Daoy (cell line): ENCODE measurements around the gene SLC35G3. TPM values are rescaled to one million over a fixed set of nuclear protein-coding genes. Genes with fewer than 3 reads are reported as not detected.
A peak's percentile ranks its signal among the peaks of the same experiment; 100 is the strongest.
"Not testable (repeated sequence)": the region's sequence is repeated elsewhere in the genome, so short reads cannot be mapped to it uniquely, and the experiment has no call there.

Experiments used
- DNase-seq: peaks from one replicate; pipeline ENCODE4 v3.0.0-alpha.2; 2015; ENCODE audit warnings: low read depth
- total RNA-seq: library from RNA; depleted of rRNA; stranded (reverse); fragments of >200 nt; shearing (Covaris generic); gene quantifications from 2 replicates; pipeline ENCODE4 v1.2.3, GENCODE V29; 2014

Gene SLC35G3
- total RNA-seq, 1 experiment from 2014 or later, result not detected

- DNase-seq, result no peak
Measured at GRCh38 chr17:35210741-35211140, 16.5 kb upstream of the SLC35G3 start.

DNA sequence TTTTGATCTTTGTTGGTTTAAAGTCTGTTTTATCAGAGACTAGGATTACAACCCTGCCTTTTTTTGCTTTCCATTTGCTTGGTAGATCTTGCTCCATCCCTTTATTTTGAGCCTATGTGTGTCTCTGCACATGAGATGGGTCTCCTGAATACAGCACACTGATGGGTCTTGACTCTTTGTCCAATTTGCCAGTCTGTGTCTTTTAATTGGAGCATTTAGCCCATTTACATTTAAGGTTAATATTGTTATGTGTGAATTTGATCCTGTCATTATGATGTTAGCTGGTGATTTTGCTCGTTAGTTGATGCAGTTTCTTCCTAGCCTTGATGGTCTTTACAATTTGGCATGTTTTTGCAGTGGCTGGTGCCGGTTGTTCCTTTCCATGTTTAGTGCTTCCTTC, 8.4 kb upstream of the SLC35G3 start:
- DNase-seq, result not testable (repeated sequence)

- not testable (repeated sequence) for DNase-seq
Measured at GRCh38 chr17:35195062-35195461, 869 bp upstream of the SLC35G3 start.

GRCh38 chr17:35192708-35193107, 1.5 kb downstream of the SLC35G3 start:
- DNase-seq, result no peak

DNA sequence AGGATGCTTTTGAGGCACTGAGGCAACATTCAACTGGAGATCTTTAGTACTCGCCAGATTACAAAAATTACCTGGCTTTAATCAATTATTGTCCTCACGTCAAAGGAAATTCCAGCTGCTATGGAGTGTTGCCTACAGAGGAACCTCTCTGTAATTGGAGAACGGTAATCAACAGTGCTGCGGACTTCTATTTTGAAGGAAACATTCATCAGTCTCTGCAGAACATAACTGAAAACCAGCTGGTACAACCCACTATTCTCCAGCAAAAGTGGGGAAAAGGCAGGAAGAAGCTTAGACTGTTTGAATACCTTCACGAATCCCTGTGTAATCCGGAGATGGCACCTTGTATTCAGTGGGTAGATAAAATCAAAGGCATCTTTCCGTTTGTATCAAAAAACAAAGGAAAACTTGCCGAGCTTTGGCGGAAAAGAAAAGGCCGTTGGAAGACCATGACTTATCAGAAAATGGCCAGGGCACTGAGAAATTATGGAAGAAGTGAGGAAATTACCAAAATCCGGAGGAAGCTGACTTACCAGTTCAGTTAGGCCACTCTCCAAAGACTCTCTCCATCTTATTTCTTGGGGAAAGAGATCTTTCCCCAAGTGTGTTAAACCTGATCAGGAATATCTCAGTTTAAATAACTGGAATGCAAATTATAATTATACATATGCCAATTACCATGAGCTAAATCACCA, 3.0 kb downstream of the SLC35G3 start:
- DNase-seq, result no peak

DNA sequence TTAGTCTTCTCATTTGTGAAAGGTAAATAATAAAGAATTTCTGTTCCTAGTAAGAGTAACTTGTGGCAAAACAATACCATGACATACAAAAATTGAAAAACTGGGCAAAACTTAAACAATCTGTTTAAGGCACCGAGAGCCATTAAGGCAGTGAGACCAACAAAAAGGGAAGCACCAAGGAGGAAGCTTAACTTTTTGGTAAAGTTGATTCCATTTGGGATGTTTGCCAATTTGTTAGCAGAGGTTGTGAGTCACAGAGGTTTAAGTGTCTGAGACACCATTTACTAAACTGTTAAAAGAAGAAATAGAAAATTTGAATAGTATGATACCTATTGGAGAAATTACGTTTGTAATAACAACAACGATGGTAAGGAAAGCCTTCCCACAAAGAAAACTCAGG, 4.9 kb downstream of the SLC35G3 start:
- peak; percentile 36 for DNase-seq

DNA sequence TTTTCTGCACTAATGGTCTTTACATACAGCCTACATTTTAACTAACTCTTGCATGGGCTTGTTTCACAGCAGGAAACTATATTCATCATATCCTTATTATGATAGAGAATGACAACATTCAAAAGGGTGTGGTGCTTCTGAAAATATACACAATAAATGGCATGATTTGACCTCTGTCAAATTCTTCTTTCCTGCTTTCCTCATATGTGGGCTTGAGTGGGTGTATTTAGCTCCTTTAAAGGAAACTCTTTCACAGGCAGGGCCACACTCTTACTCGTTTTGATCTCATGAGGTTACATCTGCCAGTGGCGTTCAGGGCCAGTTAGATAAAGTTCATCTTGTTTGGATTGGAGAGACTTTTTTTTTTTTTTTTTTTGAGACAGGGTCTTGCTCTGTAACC, 6.1 kb downstream of the SLC35G3 start:
- no peak for DNase-seq

GRCh38 chr17:35187481-35187880, 6.7 kb downstream of the SLC35G3 start:
- no peak for DNase-seq

- no peak for DNase-seq
Measured at GRCh38 chr17:35185849-35186248, 8.3 kb downstream of the SLC35G3 start.

DNA sequence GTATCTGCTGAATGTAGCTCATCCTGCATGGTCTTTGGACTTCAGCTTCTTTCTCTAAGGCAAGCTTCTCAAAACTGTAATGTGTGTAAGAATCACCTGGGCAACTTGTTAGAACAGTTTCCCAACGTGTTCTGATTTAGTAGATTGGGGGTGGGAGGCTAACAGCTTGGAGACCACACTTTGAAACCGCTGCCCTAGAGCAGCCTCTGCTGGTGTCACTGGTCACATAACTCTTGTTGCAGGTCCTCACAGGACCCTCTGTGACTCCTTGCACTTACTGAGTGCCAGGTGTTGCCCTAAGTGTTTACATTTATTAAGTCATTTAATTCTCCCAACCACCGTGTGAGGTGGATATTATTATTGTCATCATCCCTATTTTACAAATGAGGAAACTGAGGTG, 9.9 kb downstream of the SLC35G3 start:
- no peak for DNase-seq

DNA sequence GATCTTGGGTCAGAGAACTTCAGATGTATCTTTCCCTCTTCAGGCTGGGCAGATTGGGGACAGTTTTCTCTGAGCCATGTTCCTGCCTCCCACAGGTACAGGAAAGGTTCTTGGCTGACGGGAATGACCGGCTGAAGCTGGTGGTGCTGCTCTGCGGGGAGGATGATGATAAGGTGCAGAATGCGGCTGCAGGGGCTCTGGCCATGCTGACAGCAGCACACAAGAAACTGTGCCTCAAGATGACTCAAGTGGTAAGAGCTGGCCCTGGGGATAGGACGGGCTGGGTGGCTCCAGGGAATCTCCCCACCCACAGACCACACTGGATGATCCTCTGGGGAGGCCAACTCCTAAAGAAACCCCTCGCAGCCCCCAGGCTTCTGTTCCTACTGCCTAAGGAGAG, 10.9 kb downstream of the SLC35G3 start:
- DNase-seq, result peak; percentile 51

DNA sequence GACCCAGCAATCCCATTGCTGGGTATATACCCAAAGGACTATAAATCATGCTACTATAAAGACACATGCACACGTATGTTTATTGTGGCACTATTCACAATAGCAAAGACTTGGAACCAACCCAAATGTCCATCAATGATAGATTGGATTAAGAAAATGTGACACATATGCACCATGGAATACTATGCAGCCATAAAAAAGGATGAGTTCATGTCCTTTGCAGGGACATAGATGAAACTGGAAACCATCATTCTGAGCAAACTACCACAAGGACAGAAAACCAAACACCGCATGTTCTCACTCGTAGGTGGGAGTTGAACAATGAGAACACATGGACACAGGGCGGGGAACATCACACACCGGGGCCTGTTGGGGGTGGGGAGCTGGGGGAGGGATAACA, 14.8 kb downstream of the SLC35G3 start:
- not testable (repeated sequence) for DNase-seq

DNA sequence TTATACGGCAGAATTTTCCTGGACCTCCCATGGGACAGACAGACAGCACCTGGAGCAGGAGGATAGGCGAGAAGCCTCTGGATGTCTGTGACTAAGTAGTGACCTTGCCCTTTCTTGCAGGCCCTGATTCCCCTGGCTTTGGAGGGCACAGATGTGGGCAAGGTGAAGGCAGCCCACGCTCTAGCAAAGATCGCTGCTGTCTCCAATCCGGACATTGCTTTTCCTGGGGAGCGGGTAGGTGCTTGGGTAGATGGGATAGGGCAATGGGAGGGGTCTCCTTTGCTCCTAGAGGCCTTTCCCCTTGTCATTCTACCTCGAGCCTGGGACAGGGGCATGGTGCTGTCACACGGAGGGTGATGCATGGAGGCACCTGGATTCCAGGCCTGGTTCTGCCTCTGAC, 17.3 kb downstream of the SLC35G3 start:
- DNase-seq, result no peak

DNA sequence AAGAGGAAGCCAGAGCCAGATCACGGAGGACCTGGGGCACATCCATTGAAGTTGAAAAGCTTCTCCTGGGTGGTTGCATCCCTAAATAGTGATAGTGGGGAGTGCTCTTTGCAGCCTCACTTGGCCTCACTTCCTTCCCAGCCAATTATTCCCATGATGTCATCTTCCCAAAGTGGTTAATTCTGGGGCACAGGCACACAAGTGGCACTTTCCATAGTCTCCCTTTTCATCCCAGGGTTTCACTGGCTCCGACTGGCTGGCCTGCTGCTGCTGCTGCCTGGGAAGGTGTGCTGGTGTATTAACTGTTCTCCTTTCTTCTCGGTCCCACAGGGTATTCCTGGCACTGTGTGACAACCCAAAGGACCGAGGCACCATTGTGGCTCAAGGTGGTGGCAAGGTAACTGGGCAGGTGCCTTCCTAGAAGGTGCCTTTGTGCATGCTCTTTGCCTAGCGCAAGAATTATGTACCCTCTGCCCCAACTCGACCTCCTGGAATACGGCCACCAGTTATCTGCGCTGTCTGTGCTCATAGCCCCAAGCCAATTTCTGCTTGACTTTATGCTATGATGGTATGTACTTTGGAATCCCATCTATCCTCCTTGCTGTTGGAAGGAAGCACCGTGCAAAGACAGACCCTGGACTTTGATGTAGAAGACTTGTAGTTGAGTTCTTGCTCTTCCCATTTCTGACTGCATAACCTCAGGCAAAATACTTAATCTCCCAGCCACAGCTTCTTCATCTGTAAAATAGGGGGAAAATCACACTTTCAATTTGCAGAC, 18.4 kb downstream of the SLC35G3 start:
- DNase-seq, result no peak

DNA sequence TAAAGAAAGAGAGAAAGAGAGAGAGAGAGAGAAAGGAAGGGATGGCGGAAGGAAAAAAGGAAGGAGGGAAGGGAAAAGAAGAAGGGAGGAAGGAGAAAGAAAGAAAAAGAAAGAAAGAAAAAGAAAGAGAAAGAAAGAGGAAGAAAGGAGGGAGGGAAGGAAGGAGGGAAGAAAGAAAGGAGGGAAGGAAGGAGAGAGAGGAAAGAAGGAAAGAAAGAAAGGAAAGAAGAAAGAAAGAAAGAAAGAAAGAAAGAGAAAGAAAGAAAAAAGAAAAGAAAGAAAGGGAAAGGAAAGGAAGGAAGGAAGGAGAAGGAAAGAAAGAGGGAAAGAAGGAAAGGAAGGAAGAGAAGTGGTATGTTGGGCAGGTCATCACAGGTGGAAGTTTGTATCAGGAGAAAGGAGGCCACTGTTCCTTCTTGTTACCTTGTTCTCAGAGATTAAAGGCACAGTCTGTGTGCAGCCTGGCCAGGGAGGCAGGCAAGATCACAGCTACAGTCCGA, 19.3 kb downstream of the SLC35G3 start:
- no peak for DNase-seq

GRCh38 chr17:35172321-35172720, 21.9 kb downstream of the SLC35G3 start:
- DNase-seq, result not testable (repeated sequence)

- DNase-seq, result peak; percentile 22
Measured at GRCh38 chr17:35171834-35172233, 22.4 kb downstream of the SLC35G3 start.

GRCh38 chr17:35170968-35171771, 23.0 kb downstream of the SLC35G3 start:
- DNase-seq, result peak; percentile 17

- no peak for DNase-seq
Measured at GRCh38 chr17:35169835-35170363, 24.3 kb downstream of the SLC35G3 start.

DNA sequence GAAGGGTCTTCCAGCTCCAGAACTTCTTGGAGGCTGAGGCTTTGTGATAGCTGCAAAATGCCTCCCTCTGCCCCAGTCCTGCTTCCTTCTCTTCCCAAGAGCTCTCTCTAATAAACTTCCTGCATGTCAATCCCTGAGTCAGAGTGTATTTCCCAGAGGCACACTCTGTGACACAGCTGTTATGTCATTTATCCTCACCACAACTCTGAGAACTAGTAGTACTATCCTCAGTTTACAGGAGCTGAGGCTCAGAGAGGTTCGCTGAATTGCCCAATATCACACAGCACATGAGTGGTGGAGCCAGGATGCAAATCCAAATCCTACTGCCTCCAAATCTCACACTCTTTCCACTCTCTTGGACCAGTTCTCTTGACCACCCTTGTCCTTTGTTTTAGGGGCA, 26.5 kb downstream of the SLC35G3 start:
- peak; percentile 37 for DNase-seq

GRCh38 chr17:35167046-35167445, 27.1 kb downstream of the SLC35G3 start:
- no peak for DNase-seq

- no peak for DNase-seq
Measured at GRCh38 chr17:35166526-35166925, 27.7 kb downstream of the SLC35G3 start.
